HG03469 (cell line): ENCODE results near the gene ARHGEF10L.

Experiments used
- ATAC-seq: cut with Tn5 transposase; IDR thresholded peaks from one replicate; pipeline ENCODE4 v1.9.1; 2021; ENCODE audit warnings: mild to moderate bottlenecking, moderate library complexity, moderate number of reproducible peaks; ENCODE audit not compliant: unreplicated experiment

The ARHGEF10L gene

GRCh38 chr1:17566417-17566816, 26.9 kb downstream of the ARHGEF10L start:
- no peak for ATAC-seq

- ATAC-seq = no peak
Observed at GRCh38 chr1:17566892-17567291, 27.4 kb downstream of the ARHGEF10L start.

- ATAC-seq = no peak
Observed at GRCh38 chr1:17567582-17567981, 28.1 kb downstream of the ARHGEF10L start.

GRCh38 chr1:17568014-17568900, 28.8 kb downstream of the ARHGEF10L start:
- ATAC-seq = no peak

GRCh38 chr1:17569200-17570139, 30.0 kb downstream of the ARHGEF10L start:
- ATAC-seq = no peak

- no peak for ATAC-seq
Observed at GRCh38 chr1:17570228-17570627, 30.7 kb downstream of the ARHGEF10L start.

- no peak for ATAC-seq
Observed at GRCh38 chr1:17572264-17572985, 32.9 kb downstream of the ARHGEF10L start.

GRCh38 chr1:17573518-17574041, 34.1 kb downstream of the ARHGEF10L start:
- ATAC-seq = no peak

- no peak for ATAC-seq
Observed at GRCh38 chr1:17574516-17574915, 35.0 kb downstream of the ARHGEF10L start.

GRCh38 chr1:17575797-17576518, 36.5 kb downstream of the ARHGEF10L start:
- ATAC-seq = no peak

- no peak for ATAC-seq
Observed at GRCh38 chr1:17576519-17576853, 37.0 kb downstream of the ARHGEF10L start.

- ATAC-seq = no peak
Observed at GRCh38 chr1:17577907-17578297, 38.4 kb downstream of the ARHGEF10L start.

GRCh38 chr1:17579951-17580939, 40.7 kb downstream of the ARHGEF10L start:
- no peak for ATAC-seq

GRCh38 chr1:17581389-17582123, 42.1 kb downstream of the ARHGEF10L start:
- ATAC-seq = no peak

GRCh38 chr1:17582124-17582774, 42.8 kb downstream of the ARHGEF10L start:
- no peak for ATAC-seq

GRCh38 chr1:17584539-17584938, 45.0 kb downstream of the ARHGEF10L start:
- ATAC-seq = no peak

GRCh38 chr1:17585266-17585987, 45.9 kb downstream of the ARHGEF10L start:
- ATAC-seq = no peak
